Keratinocyte (primary cell): ENCODE measurements around the gene ADAMTSL3. TPM values are rescaled to one million over a fixed set of nuclear protein-coding genes. Genes with fewer than 3 reads are reported as not detected.

ENCODE experiments used
- DNase-seq: peaks from one replicate; pipeline ENCODE4 v3.0.0-alpha.2; 2011; ENCODE audit warnings: low read depth, missing footprints, low spot score
- FAIRE-seq: peaks from 2 replicates; lab custom pipeline; 2011; peaks lifted over from hg19 to GRCh38; lab: Jason Lieb, UNC
- H2AFZ ChIP-seq: 2 replicates; pipeline ENCODE4 v1.6.0; 2012; ENCODE audit warnings: low read length, control low read depth, inconsistent platforms; ENCODE audit not compliant: control insufficient read depth
- H3K27ac ChIP-seq: 2 replicates; pipeline ENCODE4 v1.5.1; 2011; ENCODE audit warnings: low read length; ENCODE audit not compliant: control insufficient read depth, insufficient read depth
- H3K27me3 ChIP-seq: 3 replicates; pipeline ENCODE4 v1.6.0; 2011; ENCODE audit warnings: low read length; ENCODE audit not compliant: control insufficient read depth, insufficient read depth; ENCODE audit errors: extremely low read depth
- H3K36me3 ChIP-seq, 2 experiments: 2 replicates in 1 of 2; 3 replicates in 1 of 2; pipeline ENCODE4 v1.5.1; 2011; ENCODE audit warnings: low read length in 2 of 2, mild to moderate bottlenecking in 1 of 2; ENCODE audit not compliant: control insufficient read depth in 2 of 2, insufficient read depth in 2 of 2; ENCODE audit errors: extremely low read depth in 1 of 2
- H3K4me1 ChIP-seq: 3 replicates; pipeline ENCODE4 v1.5.1; 2011; ENCODE audit warnings: low read length; ENCODE audit not compliant: control insufficient read depth, insufficient read depth; ENCODE audit errors: extremely low read depth
- H3K4me2 ChIP-seq: 3 replicates; pipeline ENCODE4 v1.6.0; 2011; ENCODE audit warnings: low read depth, low read length; ENCODE audit not compliant: control insufficient read depth, insufficient read depth; ENCODE audit errors: extremely low read depth
- H3K4me3 ChIP-seq, 3 experiments: fragments of 200-600 bp in 1 of 3; sonication (generic) in 1 of 3; 2 replicates in 2 of 3; 3 replicates in 1 of 3; pipeline ENCODE4 v1.5.1; 2011 to 2016; ENCODE audit warnings: low read length in 3 of 3, mild to moderate bottlenecking in 3 of 3, control low read depth in 2 of 3, inconsistent platforms in 1 of 3, low read depth in 1 of 3, mixed read lengths in 1 of 3, mixed run types in 1 of 3, moderate library complexity in 1 of 3; ENCODE audit not compliant: control insufficient read depth in 2 of 3, insufficient read depth in 2 of 3; ENCODE audit errors: extremely low read depth in 1 of 3
- H3K79me2 ChIP-seq: 2 replicates; pipeline ENCODE4 v1.6.0; 2012; ENCODE audit warnings: low read length; ENCODE audit not compliant: control insufficient read depth, insufficient read depth
- H3K9ac ChIP-seq: 3 replicates; pipeline ENCODE4 v1.6.0; 2011; ENCODE audit warnings: low read length; ENCODE audit not compliant: control insufficient read depth, insufficient read depth; ENCODE audit errors: extremely low read depth
- H3K9me1 ChIP-seq: 3 replicates; pipeline ENCODE4 v1.6.0; 2011; ENCODE audit warnings: low read length; ENCODE audit not compliant: control insufficient read depth, insufficient read depth; ENCODE audit errors: extremely low read depth
- H3K9me3 ChIP-seq: 2 replicates; pipeline ENCODE4 v1.5.1; 2012; ENCODE audit warnings: low read depth, low read length; ENCODE audit not compliant: control insufficient read depth
- H4K20me1 ChIP-seq: 3 replicates; pipeline ENCODE4 v1.6.0; 2011; ENCODE audit warnings: low read length; ENCODE audit not compliant: control insufficient read depth, insufficient read depth; ENCODE audit errors: extremely low read depth
- EZH2 ChIP-seq: IDR thresholded peaks from one replicate; pipeline ENCODE4 v1.6.1; 2012; ENCODE audit warnings: inconsistent platforms, mild to moderate bottlenecking, low read length, moderate library complexity
- dilution Hi-C: fragments of 300-500 bp; cut with MboI; formaldehyde crosslinking; loops from one replicate; pipeline ENCODE4 v1.7.0; 2020; ENCODE audit warnings: low sequenced_read_pairs; ENCODE audit not compliant: extremely low pct_ligation_motif_present
- polyA plus RNA-seq, 5 experiments: library from polyadenylated mRNA; depleted of rRNA in 3 of 5; stranded (reverse) in 3 of 5; stranded (forward) in 1 of 5; unstranded in 1 of 5; fragments of >200 nt; gene quantifications; 1 replicate in 1 of 5; 2 replicates in 3 of 5; 3 replicates in 1 of 5; pipeline versions ENCODE4 v1.2.1 to v1.2.3, GENCODE V29; 2011 to 2012; ENCODE audit warnings: missing spikeins in 2 of 5, low read depth in 1 of 5, low replicate concordance in 1 of 5
- TF ChIP-seq, protein P1 (sequence below), 3 experiments: IDR thresholded peaks in 1 of 3; conservative IDR thresholded peaks in 1 of 3; optimal IDR thresholded peaks in 1 of 3; 2 replicates in 2 of 3; 3 replicates in 1 of 3; pipeline versions ENCODE3 to v1.5.1; 2011; ENCODE audit warnings: low read length in 3 of 3, mild to moderate bottlenecking in 3 of 3, moderate library complexity in 2 of 3, control low read depth in 1 of 3, inconsistent platforms in 1 of 3; ENCODE audit not compliant: insufficient read depth in 2 of 3; ENCODE audit errors: extremely low read depth in 1 of 3

The ADAMTSL3 gene
- polyA plus RNA-seq, 1 donor (not counting 4 experiments of a cell fraction or from before 2014, with no cell fraction given) = 0.01 TPM

GRCh38 chr15:83911345-83911744 is 257.4 kb downstream of the ADAMTSL3 start:
- DNase-seq (no peak), FAIRE-seq (no peak)
- Histone ChIP-seq H3K79me2 (no peaks in the 10 kb centered on the region), H3K27me3 (no peaks in the 10 kb centered on the region), H2AFZ (no peak overlapping the region), H4K20me1 (no peaks in the 10 kb centered on the region), H3K4me2 (no peak overlapping the region), H3K36me3 (no peaks in the 10 kb centered on the region), H3K4me1 (no peaks in the 10 kb centered on the region), H3K9me1 (no peaks in the 10 kb centered on the region), H3K9ac (no peak overlapping the region), H3K9me3 (no peaks in the 10 kb centered on the region), H3K27ac (no peak overlapping the region), H3K4me3 (no peak overlapping the region)
- no peak for TF ChIP-seq EZH2
- TF ChIP-seq, protein P1, sequence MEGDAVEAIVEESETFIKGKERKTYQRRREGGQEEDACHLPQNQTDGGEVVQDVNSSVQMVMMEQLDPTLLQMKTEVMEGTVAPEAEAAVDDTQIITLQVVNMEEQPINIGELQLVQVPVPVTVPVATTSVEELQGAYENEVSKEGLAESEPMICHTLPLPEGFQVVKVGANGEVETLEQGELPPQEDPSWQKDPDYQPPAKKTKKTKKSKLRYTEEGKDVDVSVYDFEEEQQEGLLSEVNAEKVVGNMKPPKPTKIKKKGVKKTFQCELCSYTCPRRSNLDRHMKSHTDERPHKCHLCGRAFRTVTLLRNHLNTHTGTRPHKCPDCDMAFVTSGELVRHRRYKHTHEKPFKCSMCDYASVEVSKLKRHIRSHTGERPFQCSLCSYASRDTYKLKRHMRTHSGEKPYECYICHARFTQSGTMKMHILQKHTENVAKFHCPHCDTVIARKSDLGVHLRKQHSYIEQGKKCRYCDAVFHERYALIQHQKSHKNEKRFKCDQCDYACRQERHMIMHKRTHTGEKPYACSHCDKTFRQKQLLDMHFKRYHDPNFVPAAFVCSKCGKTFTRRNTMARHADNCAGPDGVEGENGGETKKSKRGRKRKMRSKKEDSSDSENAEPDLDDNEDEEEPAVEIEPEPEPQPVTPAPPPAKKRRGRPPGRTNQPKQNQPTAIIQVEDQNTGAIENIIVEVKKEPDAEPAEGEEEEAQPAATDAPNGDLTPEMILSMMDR (optimal IDR thresholded peaks at IDR 0.05 in 1 of 3, IDR thresholded peaks at IDR 0.05 in 1 of 3, conservative IDR thresholded peaks at IDR 0.05 in 1 of 3; ENCODE audit: extremely low read depth in 1 of 3, insufficient read depth in 2 of 3, low read length in 3 of 3) = no peak
- dilution Hi-C loops = no loop called here

GRCh38 chr15:83912343-83912742 is 258.4 kb downstream of the ADAMTSL3 start:
- no peak overlapping the region for H3K4me3 ChIP-seq
- dilution Hi-C loops = no loop called here
- no peaks in the 10 kb centered on the region for H3K36me3 ChIP-seq
- DNase-seq (no peak), FAIRE-seq (no peak)
- no peaks in the 10 kb centered on the region for H4K20me1 ChIP-seq
- no peaks in the 10 kb centered on the region for H3K9me1 ChIP-seq
- H3K27me3 ChIP-seq = no peaks in the 10 kb centered on the region
- no peak overlapping the region for H3K9ac ChIP-seq
- H3K4me2 ChIP-seq = no peak overlapping the region
- H2AFZ ChIP-seq = no peak overlapping the region
- no peak for TF ChIP-seq EZH2
- TF ChIP-seq, protein P1 (optimal IDR thresholded peaks at IDR 0.05 in 1 of 3, IDR thresholded peaks at IDR 0.05 in 1 of 3, conservative IDR thresholded peaks at IDR 0.05 in 1 of 3; ENCODE audit: extremely low read depth in 1 of 3, insufficient read depth in 2 of 3, low read length in 3 of 3) = no peak
- H3K27ac ChIP-seq = no peak overlapping the region
- H3K4me1 ChIP-seq = no peaks in the 10 kb centered on the region
- H3K79me2 ChIP-seq = no peaks in the 10 kb centered on the region
- no peaks in the 10 kb centered on the region for H3K9me3 ChIP-seq
